HL-60 (cell line): ENCODE measurements around the gene FAM117A.

Experiments
- CTCF ChIP-seq: IDR thresholded peaks from one replicate; pipeline ENCODE4 v1.5.1; 2011; ENCODE audit warnings: low read length, control low read depth, inconsistent platforms; ENCODE audit not compliant: insufficient read depth
- POLR2AphosphoS5 ChIP-seq: IDR thresholded peaks from 2 replicates; pipeline ENCODE4 v1.6.1; 2012; ENCODE audit warnings: low read depth
- REST ChIP-seq: IDR thresholded peaks from 2 replicates; pipeline ENCODE4 v1.6.1; 2012; ENCODE audit warnings: low read depth; ENCODE audit not compliant: insufficient replicate concordance

GRCh38 chr17:49742166-49742638, 21.7 kb downstream of the FAM117A start:
- TF ChIP-seq CTCF (no peak), POLR2AphosphoS5 (no peak; the same call in 1 of the 2 replicates), REST (no peak)
